Spleen (tissue), 11 donors: ENCODE data around the gene TRIM43B. TPM values are rescaled to one million over a fixed set of nuclear protein-coding genes. Genes with fewer than 3 reads are reported as not detected.
"Not testable (repeated sequence)": the region's sequence is repeated elsewhere in the genome, so short reads cannot be mapped to it uniquely, and the experiment has no call there.

ENCODE experiments used
- DNase-seq: peaks from one replicate; pipeline ENCODE4 v3.0.0-alpha.2; 2020
- H3K27ac ChIP-seq, 8 donors: fragments of 200-600 bp; sonication (generic) in 7 of 8; 1 replicate in 4 of 8; 2 replicates in 4 of 8; pipeline versions ENCODE4 v1.5.0 to v1.8.0; 2016 to 2021; ENCODE audit warnings: inconsistent platforms in 4 of 8, mild to moderate bottlenecking in 4 of 8, moderate library complexity in 1 of 8
- H3K27me3 ChIP-seq, 7 donors: fragments of 200-600 bp; sonication (generic) in 6 of 7; replicated peaks in 1 of 7; 1 replicate in 4 of 7; 2 replicates in 3 of 7; pipeline versions ENCODE4 v1.5.0 to v1.8.0; 2016 to 2021; ENCODE audit warnings: inconsistent platforms in 3 of 7, mild to moderate bottlenecking in 1 of 7
- H3K36me3 ChIP-seq, 6 donors: fragments of 200-600 bp; sonication (generic) in 5 of 6; 1 replicate in 4 of 6; 2 replicates in 2 of 6; pipeline versions ENCODE4 v1.5.0 to v1.8.0; 2016 to 2021; ENCODE audit warnings: inconsistent platforms in 2 of 6
- H3K4me1 ChIP-seq, 6 donors: fragments of 200-600 bp; sonication (generic) in 5 of 6; 1 replicate in 3 of 6; 2 replicates in 3 of 6; pipeline versions ENCODE4 v1.5.0 to v1.8.0; 2016 to 2021; ENCODE audit warnings: inconsistent platforms in 3 of 6
- H3K4me3 ChIP-seq, 8 donors: fragments of 200-600 bp; sonication (generic) in 7 of 8; 1 replicate in 4 of 8; 2 replicates in 4 of 8; pipeline versions ENCODE4 v1.5.0 to v1.8.0; 2016 to 2021; ENCODE audit warnings: inconsistent platforms in 4 of 8, mild to moderate bottlenecking in 4 of 8, moderate library complexity in 2 of 8
- H3K9me3 ChIP-seq, 8 donors: fragments of 200-600 bp; sonication (generic) in 7 of 8; 1 replicate in 4 of 8; 2 replicates in 4 of 8; pipeline versions ENCODE4 v1.5.0 to v1.8.0; 2016 to 2021; ENCODE audit warnings: inconsistent platforms in 4 of 8
- CTCF ChIP-seq, 11 experiments: fragments of 200-600 bp in 7 of 11; fragments of 450-650 bp in 4 of 11; sonication (generic) in 4 of 11; IDR thresholded peaks in 8 of 11; conservative IDR thresholded peaks in 3 of 11; 1 replicate in 7 of 11; 2 replicates in 4 of 11; pipeline versions ENCODE4 v1.4.0 to v1.8.0; 2016 to 2021; ENCODE audit warnings: antibody characterized with exemption in 11 of 11, inconsistent platforms in 4 of 11, mild to moderate bottlenecking in 1 of 11
- POLR2A ChIP-seq, 3 donors: fragments of 450-650 bp; IDR thresholded peaks; one replicate each; pipeline ENCODE4 v1.5.1; 2017; ENCODE audit warnings: antibody characterized with exemption in 3 of 3, mild to moderate bottlenecking in 1 of 3
- POLR2AphosphoS5 ChIP-seq, 3 donors: sonication (generic); formaldehyde crosslinking; IDR thresholded peaks; one replicate each; pipeline ENCODE4 v1.5.1; 2017; ENCODE audit warnings: antibody characterized with exemption in 3 of 3
- WGBS, 5 donors: extraction: QIAGEN DNeasy Blood & Tissue Kit in 3 of 5; methylation state at CpG; one replicate each; pipeline versions ENCODE4 v1.1.5 to v1.1.7; 2013 to 2018; 5-methylcytosine and 5-hydroxymethylcytosine counted together
- intact Hi-C: fragments of 100-400 bp; cut with DNase I; formaldehyde crosslinking; loops from one replicate; pipeline ENCODE4 v1.15.0; 2023; ENCODE audit warnings: low total_unique reads
- polyA plus RNA-seq, 3 donors: library from polyadenylated mRNA; stranded (reverse); fragments of 200-250 nt; gene quantifications; one replicate each; pipeline ENCODE4 v1.2.1, GENCODE V29; 2013
- total RNA-seq, 7 donors: library from RNA; depleted of rRNA in 3 of 7; stranded (reverse); fragments of >200 nt in 3 of 7; fragmentation: NEBNext Ultra II Directional in 4 of 7; extraction: Animal tissue kit (Norgen Biotek cat#: 25700) in 4 of 7; gene quantifications; one replicate each; pipeline versions ENCODE4 v1.1.0 to v1.2.1, GENCODE V29; 2016 to 2021
- donor health status: healthy with polysubstance abuse.
- donor health status: DM: no; HTN: no; CAD: no; lungs with moderate emphysema.
- donor health status: DM: no; HTN: no; CAD: no.
- donor health status: Bipolar disorder and iron deficiency.
- donor health status: healthy.
- donor health status: DM: no; HTN: no; CAD: no.
- donor health status: DM: yes; HTN: yes; CAD: no.

The TRIM43B gene
- total and polyA plus RNA-seq, 10 donors = not detected

GRCh38 chr2:95509408-95509807 lies 24.9 kb upstream of the TRIM43B start:
- no peak for DNase-seq
- Histone ChIP-seq H3K4me3 (no peak overlapping the region), H3K27ac (no peak overlapping the region), H3K36me3 (no peaks in the 10 kb centered on the region), H3K4me1 (no peaks in the 10 kb centered on the region), H3K27me3 (peaks cover 0 to 5% (median 0%) of the 10 kb centered on the region in 7 donors), H3K9me3 (no peaks in the 10 kb centered on the region)
- WGBS, 5 donors = 90 to 97% (median 95%) methylated on average over 2 of the region's 2 CpGs
- TF ChIP-seq POLR2AphosphoS5 (IDR thresholded peaks at IDR 0.05) (no peak), POLR2A (IDR thresholded peaks at IDR 0.05) (no peak), CTCF (IDR thresholded peaks at IDR 0.05 in 8 of 11, conservative IDR thresholded peaks at IDR 0.05 in 3 of 11) (no peak)
- intact Hi-C loops = no loop called here

GRCh38 chr2:95505222-95505621 lies 20.7 kb upstream of the TRIM43B start:
- WGBS, 5 donors = 83 to 94% (median 85%) methylated on average over 4 of the region's 4 CpGs

GRCh38 chr2:95500854-95501253 lies 16.3 kb upstream of the TRIM43B start:
- no peak for TF ChIP-seq POLR2A (IDR thresholded peaks at IDR 0.05)
- no peak for TF ChIP-seq CTCF (IDR thresholded peaks at IDR 0.05 in 8 of 11, conservative IDR thresholded peaks at IDR 0.05 in 3 of 11)
- no peak for TF ChIP-seq POLR2AphosphoS5 (IDR thresholded peaks at IDR 0.05)
- intact Hi-C loops = no loop called here
- H3K4me1 ChIP-seq = no peaks in the 10 kb centered on the region

More at GRCh38 chr2:95505222-95505621, 20.7 kb upstream of the TRIM43B start:
- no peak overlapping the region for H3K27ac ChIP-seq
- TF ChIP-seq POLR2A (IDR thresholded peaks at IDR 0.05) (no peak), CTCF (IDR thresholded peaks at IDR 0.05 in 8 of 11, conservative IDR thresholded peaks at IDR 0.05 in 3 of 11) (no peak), POLR2AphosphoS5 (IDR thresholded peaks at IDR 0.05) (no peak)
- intact Hi-C loops = no loop called here
- H3K27me3 ChIP-seq = peaks cover 0 to 11% (median 0%) of the 10 kb centered on the region in 7 donors
- H3K4me1 ChIP-seq = no peaks in the 10 kb centered on the region
- no peaks in the 10 kb centered on the region for H3K36me3 ChIP-seq
- H3K9me3 ChIP-seq = no peaks in the 10 kb centered on the region
- H3K4me3 ChIP-seq = no peak overlapping the region
- no peak for DNase-seq

GRCh38 chr2:95492076-95492475 lies 7.5 kb upstream of the TRIM43B start:
- H3K27ac ChIP-seq, H3K4me1 ChIP-seq, H3K4me3 ChIP-seq, H3K36me3 ChIP-seq, DNase-seq, H3K9me3 ChIP-seq, intact Hi-C loops: not testable (repeated sequence)
- WGBS, 5 donors = 81 to 96% (median 91%) methylated on average over 1 of the region's 1 CpG
- H3K27me3 ChIP-seq = peaks cover 0 to 13% (median 0%) of the 10 kb centered on the region in 7 donors

More at GRCh38 chr2:95500854-95501253, 16.3 kb upstream of the TRIM43B start:
- DNase-seq = no peak
- H3K27me3 ChIP-seq = peaks cover 0 to 11% (median 0%) of the 10 kb centered on the region in 7 donors
- H3K36me3 ChIP-seq = no peaks in the 10 kb centered on the region
- no peak overlapping the region for H3K4me3 ChIP-seq
- no peaks in the 10 kb centered on the region for H3K9me3 ChIP-seq
- no peak overlapping the region for H3K27ac ChIP-seq

- H3K27me3 ChIP-seq, intact Hi-C loops, H3K4me1 ChIP-seq, DNase-seq, H3K9me3 ChIP-seq, H3K4me3 ChIP-seq, H3K36me3 ChIP-seq, H3K27ac ChIP-seq: not testable (repeated sequence)
- no CpG with 5 or more reads among the region's 3 CpGs for WGBS, 5 donors
Observed at GRCh38 chr2:95475025-95475424, 9.5 kb downstream of the TRIM43B start.

GRCh38 chr2:95467984-95468383 lies 16.6 kb downstream of the TRIM43B start:
- H3K4me3 ChIP-seq, H3K9me3 ChIP-seq, intact Hi-C loops, H3K27ac ChIP-seq, H3K4me1 ChIP-seq, DNase-seq, H3K36me3 ChIP-seq, H3K27me3 ChIP-seq: not testable (repeated sequence)
- WGBS, 5 donors = no CpG with 5 or more reads among the region's 3 CpGs

GRCh38 chr2:95466572-95466971 lies 18.0 kb downstream of the TRIM43B start:
- H3K27me3 ChIP-seq, H3K4me3 ChIP-seq, intact Hi-C loops, H3K4me1 ChIP-seq, DNase-seq, H3K36me3 ChIP-seq, H3K27ac ChIP-seq, H3K9me3 ChIP-seq: not testable (repeated sequence)
- no CpG with 5 or more reads among the region's 2 CpGs for WGBS, 5 donors

- intact Hi-C loops, H3K4me1 ChIP-seq, H3K4me3 ChIP-seq, DNase-seq, H3K36me3 ChIP-seq, H3K27ac ChIP-seq, H3K27me3 ChIP-seq, H3K9me3 ChIP-seq: not testable (repeated sequence)
- WGBS, 5 donors = no CpG with 5 or more reads among the region's 3 CpGs
Observed at GRCh38 chr2:95463292-95463691, 21.3 kb downstream of the TRIM43B start.
